CD14-positive monocyte (primary cell): ENCODE results near the gene NELL1. TPM values are rescaled to one million over a fixed set of nuclear protein-coding genes. Genes with fewer than 3 reads are reported as not detected.

ENCODE experiments used
- DNase-seq, 3 donors: peaks; one replicate each; pipeline ENCODE4 v3.0.0-alpha.2; 2011 to 2022
- H2AFZ ChIP-seq: 2 replicates; pipeline ENCODE4 v1.6.0; 2012; ENCODE audit warnings: mild to moderate bottlenecking, low read depth, low read length, inconsistent platforms; ENCODE audit not compliant: insufficient read depth, poor library complexity, severe bottlenecking
- H3K27ac ChIP-seq, 2 donors: 1 replicate in 1 of 2; 2 replicates in 1 of 2; pipeline ENCODE4 v1.5.1; 2012 to 2013; ENCODE audit warnings: low read length in 2 of 2, control low read depth in 1 of 2, inconsistent platforms in 1 of 2, low read depth in 1 of 2, mild to moderate bottlenecking in 1 of 2
- H3K27me3 ChIP-seq, 2 donors: one replicate each; pipeline versions ENCODE4 v1.6.0 to v1.6.1; 2011 to 2013; ENCODE audit warnings: low read length in 2 of 2; ENCODE audit not compliant: control insufficient read depth in 2 of 2, insufficient read depth in 2 of 2
- H3K36me3 ChIP-seq, 2 donors: replicated peaks in 1 of 2; 1 replicate in 1 of 2; 2 replicates in 1 of 2; pipeline versions ENCODE4 v1.5.1 to v1.6.1; 2012 to 2013; ENCODE audit warnings: low read length in 2 of 2, control low read depth in 1 of 2, inconsistent platforms in 1 of 2, mild to moderate bottlenecking in 1 of 2; ENCODE audit not compliant: insufficient read depth in 2 of 2, control insufficient read depth in 1 of 2
- H3K4me1 ChIP-seq, 2 donors: 1 replicate in 1 of 2; 2 replicates in 1 of 2; pipeline versions ENCODE4 v1.5.1 to v1.6.1; 2012 to 2013; ENCODE audit warnings: low read length in 2 of 2, control low read depth in 1 of 2, inconsistent platforms in 1 of 2, mild to moderate bottlenecking in 1 of 2, moderate library complexity in 1 of 2; ENCODE audit not compliant: insufficient read depth in 2 of 2, control insufficient read depth in 1 of 2
- H3K4me2 ChIP-seq: replicated peaks from 2 replicates; pipeline ENCODE3; 2012; ENCODE audit warnings: low read length, moderate library complexity, mild to moderate bottlenecking; ENCODE audit not compliant: poor library complexity, severe bottlenecking; ENCODE audit errors: extremely low read depth
- H3K4me3 ChIP-seq, 3 experiments: fragments of 200-600 bp in 1 of 3; sonication (generic) in 1 of 3; replicated peaks in 1 of 3; 1 replicate in 2 of 3; 2 replicates in 1 of 3; pipeline ENCODE4 v1.5.1; 2011 to 2013; ENCODE audit warnings: low read length in 3 of 3, mild to moderate bottlenecking in 3 of 3, control low read depth in 2 of 3, low read depth in 2 of 3, inconsistent platforms in 1 of 3, moderate library complexity in 1 of 3
- H3K79me2 ChIP-seq: 2 replicates; pipeline ENCODE4 v1.6.0; 2012; ENCODE audit warnings: mild to moderate bottlenecking, control low read depth, inconsistent platforms, low read length, moderate library complexity; ENCODE audit not compliant: insufficient read depth
- H3K9ac ChIP-seq: 2 replicates; pipeline ENCODE4 v1.6.0; 2017; ENCODE audit warnings: low read length, mild to moderate bottlenecking; ENCODE audit not compliant: insufficient read depth, poor library complexity, severe bottlenecking
- H3K9me3 ChIP-seq, 2 donors: replicated peaks in 1 of 2; 1 replicate in 1 of 2; 2 replicates in 1 of 2; pipeline versions ENCODE4 v1.5.1 to v1.6.1; 2012 to 2013; ENCODE audit warnings: low read length in 2 of 2, control low read depth in 1 of 2; ENCODE audit not compliant: control insufficient read depth in 1 of 2, insufficient read depth in 1 of 2
- H4K20me1 ChIP-seq: 2 replicates; pipeline ENCODE4 v1.6.0; 2012; ENCODE audit warnings: mild to moderate bottlenecking, low read length, control low read depth, moderate library complexity; ENCODE audit not compliant: insufficient read depth
- H3K27ac Mint-ChIP-seq, 7 donors: one replicate each; pipeline ENCODE4 v1.8.0; 2020; ENCODE audit warnings: mild to moderate bottlenecking in 7 of 7, mixed read lengths in 7 of 7, moderate library complexity in 6 of 7, inconsistent platforms in 2 of 7
- H3K27me3 Mint-ChIP-seq, 3 donors: one replicate each; pipeline ENCODE4 v1.8.0; 2021 to 2022; ENCODE audit warnings: low read depth in 3 of 3, mild to moderate bottlenecking in 3 of 3, mixed read lengths in 3 of 3, moderate library complexity in 3 of 3, inconsistent platforms in 1 of 3
- H3K36me3 Mint-ChIP-seq, 2 donors: one replicate each; pipeline ENCODE4 v1.8.0; 2020; ENCODE audit warnings: mixed read lengths in 2 of 2, inconsistent platforms in 1 of 2, mild to moderate bottlenecking in 1 of 2
- H3K4me1 Mint-ChIP-seq: one replicate; pipeline ENCODE4 v1.8.0; 2020; ENCODE audit warnings: mild to moderate bottlenecking, mixed read lengths
- H3K4me3 Mint-ChIP-seq, 2 donors: one replicate each; pipeline ENCODE4 v1.8.0; 2020; ENCODE audit warnings: mild to moderate bottlenecking in 2 of 2, mixed read lengths in 2 of 2, moderate library complexity in 1 of 2
- H3K9me3 Mint-ChIP-seq, 7 donors: one replicate each; pipeline ENCODE4 v1.8.0; 2020 to 2022; ENCODE audit warnings: mixed read lengths in 7 of 7, mild to moderate bottlenecking in 6 of 7, moderate library complexity in 6 of 7, inconsistent platforms in 2 of 7
- WGBS: methylation state at CpG from one replicate; pipeline ENCODE4 v1.1.5; 2013; ENCODE audit warnings: missing lambda C conversion rate; ENCODE audit not compliant: insufficient coverage; 5-methylcytosine and 5-hydroxymethylcytosine counted together
- intact Hi-C, 2 donors: fragments of 100-400 bp; cut with micrococcal nuclease; formaldehyde crosslinking; loops; one replicate each; pipeline versions ENCODE4 v1.15.0 to v1.15.1; 2023
- polyA plus RNA-seq, 3 donors: library from polyadenylated mRNA; depleted of rRNA in 1 of 3; unstranded in 2 of 3; stranded (reverse) in 1 of 3; fragments of 300-500 nt in 2 of 3; fragments of >200 nt in 1 of 3; fragmentation: Illumina TruSeq in 2 of 3; gene quantifications; 1 replicate in 2 of 3; 2 replicates in 1 of 3; pipeline ENCODE4 v1.2.3, GENCODE V29; 2012 to 2021
- TF ChIP-seq, protein P1 (sequence below): fragments of 200-600 bp; IDR thresholded peaks from one replicate; pipeline ENCODE4 v1.8.0; 2022; ENCODE audit warnings: antibody characterized with exemption, mild to moderate bottlenecking

Gene NELL1
- polyA plus RNA-seq, 3 donors, result not detected

DNA sequence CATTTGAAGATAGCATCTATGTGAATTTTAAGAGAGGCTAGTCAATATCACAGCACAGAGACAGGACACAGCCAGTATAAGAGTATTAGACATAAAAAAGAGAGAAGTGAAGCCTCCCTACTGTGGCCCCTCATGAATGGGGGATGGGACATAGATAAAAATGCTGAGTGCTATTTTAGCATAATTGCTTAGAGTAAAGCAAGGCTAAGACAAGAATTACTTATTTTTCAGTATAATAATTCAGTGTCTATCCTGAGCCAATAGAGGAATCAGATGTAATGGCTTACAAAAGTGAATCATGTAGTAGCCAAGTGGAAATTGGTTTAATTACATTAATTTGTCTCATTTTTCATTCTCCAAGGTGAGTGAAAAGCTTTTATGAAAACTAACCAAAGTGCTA, 419.5 kb downstream of the NELL1 start:
- peaks cover 4% of the 10 kb centered on the region for H3K4me1 Mint-ChIP-seq
- H3K4me3 Mint-ChIP-seq, result no peak overlapping the region
- H3K36me3 Mint-ChIP-seq, result no peaks in the 10 kb centered on the region
- Histone ChIP-seq H4K20me1 (no peaks in the 10 kb centered on the region), H3K79me2 (no peaks in the 10 kb centered on the region), H3K27me3 (no peaks in the 10 kb centered on the region), H3K4me3 (no peak overlapping the region), H3K36me3 (no peaks in the 10 kb centered on the region), H3K4me2 (no peak overlapping the region), H3K9ac (no peak overlapping the region), H3K9me3 (no peaks in the 10 kb centered on the region), H3K4me1 (no peaks in the 10 kb centered on the region), H3K27ac (no peak overlapping the region), H2AFZ (no peak overlapping the region)
- intact Hi-C loops, result no loop called here
- no peak overlapping the region for H3K27ac Mint-ChIP-seq
- TF ChIP-seq, protein P1, sequence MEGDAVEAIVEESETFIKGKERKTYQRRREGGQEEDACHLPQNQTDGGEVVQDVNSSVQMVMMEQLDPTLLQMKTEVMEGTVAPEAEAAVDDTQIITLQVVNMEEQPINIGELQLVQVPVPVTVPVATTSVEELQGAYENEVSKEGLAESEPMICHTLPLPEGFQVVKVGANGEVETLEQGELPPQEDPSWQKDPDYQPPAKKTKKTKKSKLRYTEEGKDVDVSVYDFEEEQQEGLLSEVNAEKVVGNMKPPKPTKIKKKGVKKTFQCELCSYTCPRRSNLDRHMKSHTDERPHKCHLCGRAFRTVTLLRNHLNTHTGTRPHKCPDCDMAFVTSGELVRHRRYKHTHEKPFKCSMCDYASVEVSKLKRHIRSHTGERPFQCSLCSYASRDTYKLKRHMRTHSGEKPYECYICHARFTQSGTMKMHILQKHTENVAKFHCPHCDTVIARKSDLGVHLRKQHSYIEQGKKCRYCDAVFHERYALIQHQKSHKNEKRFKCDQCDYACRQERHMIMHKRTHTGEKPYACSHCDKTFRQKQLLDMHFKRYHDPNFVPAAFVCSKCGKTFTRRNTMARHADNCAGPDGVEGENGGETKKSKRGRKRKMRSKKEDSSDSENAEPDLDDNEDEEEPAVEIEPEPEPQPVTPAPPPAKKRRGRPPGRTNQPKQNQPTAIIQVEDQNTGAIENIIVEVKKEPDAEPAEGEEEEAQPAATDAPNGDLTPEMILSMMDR, result no peak
- H3K9me3 Mint-ChIP-seq, result peaks cover 0 to 14% (median 3%) of the 10 kb centered on the region in 7 donors
- no peak for DNase-seq
- no peaks in the 10 kb centered on the region for H3K27me3 Mint-ChIP-seq

DNA sequence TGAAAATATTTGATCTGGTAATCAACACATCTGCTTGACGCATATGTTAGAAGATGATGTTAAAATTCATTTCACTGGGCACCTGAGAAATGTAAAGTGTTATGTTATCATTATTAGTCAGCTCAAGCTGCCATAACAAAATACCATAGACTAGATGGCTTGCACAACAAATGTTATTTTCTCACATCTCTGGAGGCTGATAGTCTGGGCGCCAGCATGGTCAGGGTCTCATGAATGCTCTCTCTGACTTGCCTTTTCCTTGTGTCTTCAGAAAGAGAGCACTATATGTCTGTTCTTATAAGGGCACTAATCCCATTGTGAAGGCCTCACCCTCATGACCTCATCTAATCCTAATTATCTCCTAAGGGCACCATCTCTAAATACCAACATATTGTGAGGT, 435.3 kb downstream of the NELL1 start:
- H3K9me3 Mint-ChIP-seq, result peaks cover 2 to 12% (median 4%) of the 10 kb centered on the region in 7 donors
- no peaks in the 10 kb centered on the region for H3K79me2 ChIP-seq
- H3K4me3 Mint-ChIP-seq, result no peak overlapping the region
- TF ChIP-seq, protein P1, result no peak
- no peak overlapping the region for H3K4me2 ChIP-seq
- H3K27me3 Mint-ChIP-seq, result no peaks in the 10 kb centered on the region
- peaks cover 7 to 16% of the 10 kb centered on the region in 2 donors for H3K9me3 ChIP-seq
- H3K27me3 ChIP-seq, result no peaks in the 10 kb centered on the region
- intact Hi-C loops, result no loop called here
- no peak overlapping the region for H3K4me3 ChIP-seq
- H3K4me1 Mint-ChIP-seq, result no peaks in the 10 kb centered on the region
- H3K4me1 ChIP-seq, result no peaks in the 10 kb centered on the region
- H3K9ac ChIP-seq, result no peak overlapping the region
- no peaks in the 10 kb centered on the region for H4K20me1 ChIP-seq
- DNase-seq, result no peak
- no peaks in the 10 kb centered on the region for H3K36me3 ChIP-seq
- no peak overlapping the region for H3K27ac ChIP-seq
- no peak overlapping the region for H2AFZ ChIP-seq
- no peaks in the 10 kb centered on the region for H3K36me3 Mint-ChIP-seq
- no CpG with 5 or more reads among the region's 2 CpGs for WGBS
- H3K27ac Mint-ChIP-seq, result no peak overlapping the region
